ENCODE data around the gene RCOR1.
A peak's percentile ranks its signal among the peaks of the same experiment; 100 is the strongest.
"Not testable (repeated sequence)": the region's sequence is repeated elsewhere in the genome, so short reads cannot be mapped to it uniquely, and the experiment has no call there.

RCOR1 gene

DNA sequence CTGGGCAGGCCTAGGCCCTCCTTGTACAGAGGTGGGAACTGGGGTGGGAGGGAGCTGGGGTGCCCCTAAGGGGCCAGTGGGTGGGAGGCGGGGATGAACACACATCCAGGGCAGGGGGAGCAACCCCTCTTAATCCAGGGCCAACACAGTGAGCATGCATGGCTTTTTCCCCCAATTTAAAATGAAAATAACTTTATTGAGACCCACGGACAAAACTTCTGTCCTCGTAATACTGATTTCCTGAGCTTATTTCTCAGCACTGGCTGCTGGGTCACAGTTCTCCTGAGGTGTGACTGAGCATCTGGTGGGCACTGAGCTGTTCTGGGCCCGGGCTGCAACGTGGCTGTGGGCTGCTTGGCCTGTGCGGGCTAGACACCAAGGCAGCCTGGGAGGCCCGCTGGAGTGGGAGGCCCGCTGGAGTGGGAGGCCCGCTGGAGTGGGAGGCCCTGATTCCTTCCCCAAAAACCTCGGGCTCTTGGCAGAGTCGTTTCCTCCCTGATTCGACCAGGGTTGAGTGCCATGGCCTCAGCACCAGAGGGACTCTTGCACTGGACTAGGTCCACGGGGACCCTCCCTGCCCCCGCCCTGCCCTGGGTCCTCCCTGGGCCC, 159.9 kb downstream of the RCOR1 start:
- no peak for DNase-seq

DNA sequence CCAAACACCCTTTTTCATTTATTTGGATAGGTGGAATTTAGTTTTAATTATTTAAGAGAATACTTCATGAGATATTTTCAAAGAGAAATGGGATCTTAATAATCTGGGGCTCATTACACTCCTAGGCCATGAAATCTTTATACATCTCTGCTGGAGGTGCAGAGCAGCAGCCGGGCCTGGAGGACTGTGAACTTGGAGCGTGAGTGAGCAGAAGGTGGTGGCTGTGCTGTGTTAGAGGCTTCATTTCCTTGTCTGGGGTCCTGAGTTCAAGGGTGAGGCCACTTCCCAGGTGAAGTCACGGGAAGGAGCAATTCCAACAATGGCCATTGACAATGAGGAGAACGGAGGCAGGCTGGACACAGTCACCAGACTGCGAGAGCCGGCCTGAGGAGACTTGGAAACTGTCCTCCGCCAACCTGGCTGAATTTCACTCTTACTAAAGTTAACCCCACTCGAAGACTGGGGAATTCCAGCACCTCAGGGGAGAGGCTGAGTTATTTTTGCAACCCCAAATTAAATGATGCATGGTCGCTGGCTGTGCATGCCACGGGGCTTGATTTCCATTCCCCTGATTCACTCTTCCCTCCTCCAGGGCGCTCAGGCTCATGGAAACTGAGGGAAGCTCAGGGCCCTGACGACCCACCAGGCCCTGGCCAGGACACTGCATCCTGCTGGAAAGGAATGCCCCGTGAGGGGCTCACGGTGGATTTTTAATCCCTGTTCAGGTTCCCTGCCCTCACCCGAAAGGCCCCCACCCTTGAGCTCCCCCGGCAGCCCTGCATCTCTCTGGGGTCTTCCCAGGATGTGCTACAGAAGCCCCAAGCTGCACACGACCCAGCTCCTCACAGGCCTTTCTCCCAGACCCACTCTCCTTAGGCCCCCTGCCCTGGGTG, 162.2 kb downstream of the RCOR1 start:
- DNase-seq, result no peak

DNA sequence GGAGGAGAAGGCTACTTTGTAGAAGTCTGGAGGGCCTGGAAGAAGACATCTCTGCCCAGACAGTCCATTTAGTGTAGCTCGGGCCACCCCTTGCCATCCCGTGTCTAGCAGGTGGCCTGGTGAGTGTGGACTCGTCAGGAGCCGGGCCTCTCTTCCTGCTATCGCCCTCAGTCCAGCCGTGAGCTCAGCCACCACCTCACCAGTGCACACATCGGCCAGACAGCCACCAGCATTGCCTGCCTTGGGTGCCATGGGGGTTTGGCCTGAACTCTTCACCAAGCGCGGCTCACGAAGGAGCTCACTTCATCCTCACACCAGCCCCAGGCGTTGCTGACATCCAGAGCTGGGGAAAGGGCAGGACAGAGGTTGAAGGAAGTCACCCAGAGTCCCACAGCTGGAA, 165.2 kb downstream of the RCOR1 start:
- DNase-seq, result no peak

DNA sequence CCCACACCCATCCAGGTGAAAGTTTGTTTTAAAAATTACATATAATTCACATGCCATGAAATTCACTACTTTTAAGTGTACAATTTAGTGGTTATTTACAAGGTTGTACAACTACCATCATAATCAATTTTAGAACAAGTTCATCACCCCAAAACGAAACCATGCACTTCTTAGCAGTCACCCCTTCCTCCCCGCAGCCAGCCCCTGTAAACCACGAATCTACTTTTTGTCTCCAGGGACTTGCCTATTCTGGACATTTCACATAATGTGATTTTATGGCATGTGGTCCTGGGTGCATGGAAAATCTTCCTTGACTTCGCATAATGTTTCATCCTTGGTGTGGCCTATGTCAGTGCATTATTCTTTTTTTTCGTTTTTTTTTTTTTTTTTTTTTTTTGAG, 165.6 kb downstream of the RCOR1 start:
- no peak for DNase-seq

DNA sequence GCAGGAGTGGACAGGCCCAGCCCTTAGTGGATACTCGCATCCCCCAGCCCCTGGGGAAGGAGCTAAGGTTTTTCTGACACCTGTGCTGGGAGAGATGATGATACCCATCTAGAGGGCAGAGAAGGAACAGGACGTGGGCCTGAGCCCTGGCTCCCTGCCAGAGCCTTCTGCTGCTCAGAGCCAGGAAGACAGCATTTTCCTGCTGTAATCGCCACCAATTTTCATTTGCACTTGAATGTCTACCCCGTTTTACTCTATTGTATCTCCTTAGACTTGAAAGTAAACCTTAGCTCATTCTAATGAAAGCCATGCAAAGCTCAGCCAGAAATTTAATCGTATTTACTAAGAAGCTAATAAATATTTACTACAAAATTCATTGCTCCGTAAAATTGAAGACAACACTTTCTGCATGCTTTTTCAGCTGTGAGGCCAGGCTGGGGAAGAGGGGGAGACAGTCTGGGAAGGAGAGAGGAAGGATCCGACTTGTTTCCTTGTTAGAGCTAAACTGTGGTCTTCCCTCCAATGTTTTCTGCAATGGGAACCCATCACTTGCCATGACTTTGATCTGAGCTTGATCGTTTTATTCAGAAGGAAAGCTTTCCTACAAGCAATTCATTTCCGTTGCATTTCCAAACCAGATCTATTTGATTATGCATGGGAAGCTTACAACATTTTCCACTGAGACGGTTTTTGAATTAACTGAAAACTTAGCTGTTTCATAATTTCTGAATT, 167.2 kb downstream of the RCOR1 start:
- DNase-seq, result no peak

DNA sequence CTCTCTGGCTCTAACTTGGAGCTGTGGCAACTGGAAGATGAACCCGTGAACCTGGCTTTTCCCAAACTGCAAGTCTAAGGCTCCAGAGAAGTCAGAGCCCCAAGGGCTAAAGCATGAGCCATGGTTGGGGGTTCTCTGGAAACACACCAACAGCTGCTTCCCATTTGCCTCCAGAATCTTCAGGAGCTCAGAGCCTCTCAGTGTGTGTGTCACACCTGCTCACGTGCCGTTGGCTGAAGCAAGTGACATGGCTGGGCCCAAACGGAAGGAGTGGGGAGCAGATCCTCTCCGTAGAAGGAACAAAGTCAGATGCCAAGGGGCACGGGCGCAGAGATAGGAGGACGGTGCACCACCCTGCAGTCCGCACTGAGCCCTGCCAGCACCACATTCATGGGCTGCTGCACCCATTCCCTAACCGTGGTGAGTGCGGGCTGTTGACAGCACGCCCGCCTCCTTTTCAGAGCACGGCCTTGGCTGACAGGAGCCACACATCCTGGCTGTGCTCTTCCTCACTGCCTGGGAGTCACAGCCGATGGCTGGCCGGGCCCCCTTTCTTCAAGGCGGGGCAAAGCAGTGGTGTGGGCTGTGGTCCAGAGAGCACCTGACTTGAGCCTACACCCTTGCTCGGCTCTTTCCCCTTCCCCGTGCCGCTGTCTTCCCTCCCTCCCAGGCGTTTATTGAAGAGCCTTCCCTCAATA, 168.2 kb downstream of the RCOR1 start:
- no peak for DNase-seq

DNA sequence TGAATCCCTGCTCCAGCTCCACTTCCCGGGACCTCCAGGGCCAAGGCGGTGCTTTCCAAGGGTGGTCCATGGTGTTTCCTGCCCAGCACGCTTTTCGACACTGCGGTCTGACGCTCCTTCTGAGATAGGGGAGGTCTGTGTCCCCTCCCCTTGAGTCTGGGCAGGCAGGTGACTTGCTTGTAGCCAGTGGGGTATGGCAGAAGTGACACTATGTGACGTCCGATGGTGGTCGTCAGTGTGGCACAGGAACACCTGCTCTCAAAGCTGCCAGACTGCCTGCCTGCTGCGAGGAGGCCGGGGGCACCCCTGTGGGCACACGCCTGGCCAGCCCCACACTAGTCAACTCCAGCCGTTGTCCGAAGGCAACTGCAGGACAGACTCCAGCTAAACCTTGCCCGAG, 168.8 kb downstream of the RCOR1 start:
- no peak for DNase-seq

DNA sequence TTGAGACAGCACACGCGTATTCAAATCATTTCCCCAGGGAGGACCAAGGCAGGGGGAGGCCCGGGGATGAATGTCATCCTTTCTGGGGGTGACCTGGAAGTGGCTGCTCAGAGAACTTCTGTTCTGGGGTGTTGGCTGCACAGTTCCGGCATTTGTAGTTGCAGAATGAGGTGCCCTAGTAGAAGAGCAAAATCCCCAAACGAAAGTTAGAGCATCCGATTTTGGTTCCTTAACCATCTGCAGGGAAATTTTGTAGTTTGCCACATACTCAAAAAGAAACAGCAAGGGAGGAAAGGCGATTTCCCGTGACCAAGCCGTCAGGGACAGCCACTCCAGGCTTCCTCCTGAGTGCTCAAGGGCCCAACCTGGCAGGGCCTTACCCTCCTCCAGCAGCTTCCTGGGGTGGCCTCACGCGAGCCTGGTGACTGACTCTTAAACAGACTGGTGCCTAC, 171.8 kb downstream of the RCOR1 start:
- no peak for DNase-seq

DNA sequence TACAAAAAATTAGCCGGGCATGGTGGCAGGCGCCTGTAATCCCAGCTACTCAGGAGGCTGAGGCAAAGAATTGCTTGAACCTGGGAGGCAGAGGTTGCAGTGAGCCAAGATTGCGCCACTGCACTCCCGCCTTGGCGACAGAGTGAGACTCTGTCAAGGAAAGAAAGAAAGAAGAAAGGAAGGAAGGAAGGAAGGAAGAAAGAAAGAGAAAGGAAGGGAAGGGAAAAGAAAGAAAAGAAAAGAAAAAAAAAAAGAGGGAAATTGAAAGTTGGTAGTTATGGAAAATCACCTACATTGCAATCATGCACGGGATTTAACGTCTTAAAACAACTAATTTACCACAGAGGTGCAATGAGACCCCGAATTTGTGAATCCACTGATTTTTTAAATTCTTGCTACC, 173.3 kb downstream of the RCOR1 start:
- not testable (repeated sequence) for DNase-seq

DNA sequence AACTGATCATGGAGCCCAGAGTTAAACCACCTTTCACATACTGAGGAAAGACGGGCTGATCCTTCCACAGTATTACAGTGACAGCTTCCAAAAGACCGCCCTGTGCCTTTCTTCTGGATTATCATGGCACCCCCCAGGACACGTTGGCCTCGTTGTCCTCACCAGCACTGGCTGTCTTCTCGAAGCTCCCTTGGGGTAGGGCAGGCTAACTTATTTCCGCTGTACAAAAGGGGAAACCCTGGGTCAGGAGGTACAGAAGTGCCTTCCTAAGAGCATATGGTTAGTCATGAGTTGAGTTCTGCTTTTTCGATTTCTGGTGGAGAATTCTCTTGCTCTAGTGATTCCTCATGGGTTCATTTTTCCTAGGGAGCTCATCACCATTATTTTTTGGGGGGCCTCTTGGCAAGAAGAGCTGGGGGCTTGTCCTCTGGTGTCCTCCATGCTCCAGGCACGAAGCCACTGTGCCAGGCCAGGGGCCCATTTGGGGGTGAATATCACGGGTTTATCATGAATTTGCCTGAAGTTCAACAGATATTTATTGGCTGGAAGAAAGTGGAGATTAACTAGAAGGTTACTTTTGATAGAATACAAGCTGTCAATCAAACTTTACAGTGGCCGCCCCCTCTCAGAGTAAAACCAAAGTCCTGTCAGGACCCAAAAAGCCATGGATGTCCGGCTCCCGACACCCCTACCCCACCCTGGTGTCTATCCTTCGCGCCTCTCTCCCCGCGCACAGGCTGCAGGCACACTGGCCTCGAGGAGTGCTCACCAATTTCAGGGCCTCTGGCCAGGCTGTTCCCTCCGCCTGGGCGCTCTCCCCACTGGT, 176.0 kb downstream of the RCOR1 start:
- peak in 1 of 5 experiments; percentile 23 for DNase-seq

DNA sequence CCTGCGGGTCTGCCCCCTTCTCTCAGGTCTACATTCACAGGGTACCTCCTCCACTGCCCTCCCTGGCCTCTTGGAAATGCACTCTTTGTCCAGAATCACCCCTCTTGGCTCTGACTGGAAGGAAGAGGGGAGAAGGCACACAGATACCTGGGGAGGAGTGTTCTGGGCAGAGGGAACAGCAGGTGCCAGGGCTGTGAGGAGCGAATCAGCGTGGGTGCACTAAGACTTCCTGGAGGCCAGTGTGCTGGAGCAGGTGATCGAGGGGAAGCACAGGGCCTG, 176.5 kb downstream of the RCOR1 start:
- DNase-seq, result no peak

DNA sequence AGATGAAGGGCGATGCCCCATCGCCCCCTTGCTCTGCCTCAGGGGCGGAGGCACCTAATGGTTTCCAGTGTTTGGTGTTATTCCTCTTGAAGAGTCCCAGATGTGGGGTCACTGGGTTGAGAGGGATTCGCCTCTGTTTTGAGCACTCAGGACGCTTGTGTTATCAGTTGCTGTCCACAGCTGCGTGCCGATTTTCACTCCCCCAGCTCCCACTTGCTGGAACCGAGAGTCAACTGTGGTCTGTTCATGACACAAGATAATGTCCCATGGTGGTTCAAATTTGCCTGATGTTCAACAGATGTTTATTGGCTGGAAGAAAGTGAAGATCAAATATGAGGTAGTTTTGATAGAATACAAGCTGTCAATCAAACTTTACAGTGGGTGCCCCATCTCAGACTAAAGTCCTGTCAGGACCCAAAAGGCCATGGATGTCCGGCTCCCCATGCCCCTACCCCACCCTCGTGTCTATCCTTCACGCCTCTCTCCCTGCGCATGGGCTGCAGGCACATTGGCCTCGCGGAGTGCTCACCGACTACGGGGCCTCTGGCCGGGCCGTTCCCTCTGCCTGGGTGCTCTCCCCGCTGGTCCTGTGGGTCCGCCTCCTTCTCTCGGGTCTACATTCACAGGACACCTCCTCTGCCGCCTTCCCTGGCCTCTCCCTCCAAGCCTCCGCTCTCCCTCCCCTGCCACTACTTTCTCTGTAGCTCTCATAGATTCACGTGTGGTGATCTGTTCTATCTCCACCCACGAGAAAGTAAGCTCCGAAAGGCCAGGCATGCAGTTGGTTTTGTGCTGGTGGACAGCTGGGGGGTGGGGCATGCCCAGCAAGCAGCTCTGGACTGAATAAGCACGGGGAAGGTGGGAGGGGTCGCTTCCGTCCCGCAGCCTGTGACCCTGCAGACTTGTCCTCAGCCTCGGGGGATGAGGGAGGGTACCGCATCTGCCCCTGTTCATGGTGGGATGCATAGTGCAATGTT, 178.0 kb downstream of the RCOR1 start:
- DNase-seq, result no peak

DNA sequence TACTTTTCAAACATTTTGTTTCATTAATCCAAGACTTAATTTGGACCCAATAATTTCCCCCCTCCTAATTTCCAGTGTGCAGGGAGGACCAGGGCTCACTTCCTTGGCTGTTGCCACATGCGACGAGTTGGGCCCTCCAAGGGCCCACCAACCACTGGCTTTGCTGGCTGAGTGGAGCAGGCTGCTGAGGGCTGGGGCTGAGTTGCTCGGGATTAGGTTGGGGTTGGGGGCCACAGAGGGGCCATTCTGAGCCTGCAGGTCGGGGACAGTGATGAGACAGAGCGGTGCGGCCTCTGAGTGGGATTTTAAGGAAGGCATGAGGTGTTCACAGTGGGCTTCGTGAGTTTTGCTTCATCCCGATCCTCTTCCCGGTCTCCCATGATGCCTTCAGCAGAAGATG, 178.7 kb downstream of the RCOR1 start:
- DNase-seq, result no peak

DNA sequence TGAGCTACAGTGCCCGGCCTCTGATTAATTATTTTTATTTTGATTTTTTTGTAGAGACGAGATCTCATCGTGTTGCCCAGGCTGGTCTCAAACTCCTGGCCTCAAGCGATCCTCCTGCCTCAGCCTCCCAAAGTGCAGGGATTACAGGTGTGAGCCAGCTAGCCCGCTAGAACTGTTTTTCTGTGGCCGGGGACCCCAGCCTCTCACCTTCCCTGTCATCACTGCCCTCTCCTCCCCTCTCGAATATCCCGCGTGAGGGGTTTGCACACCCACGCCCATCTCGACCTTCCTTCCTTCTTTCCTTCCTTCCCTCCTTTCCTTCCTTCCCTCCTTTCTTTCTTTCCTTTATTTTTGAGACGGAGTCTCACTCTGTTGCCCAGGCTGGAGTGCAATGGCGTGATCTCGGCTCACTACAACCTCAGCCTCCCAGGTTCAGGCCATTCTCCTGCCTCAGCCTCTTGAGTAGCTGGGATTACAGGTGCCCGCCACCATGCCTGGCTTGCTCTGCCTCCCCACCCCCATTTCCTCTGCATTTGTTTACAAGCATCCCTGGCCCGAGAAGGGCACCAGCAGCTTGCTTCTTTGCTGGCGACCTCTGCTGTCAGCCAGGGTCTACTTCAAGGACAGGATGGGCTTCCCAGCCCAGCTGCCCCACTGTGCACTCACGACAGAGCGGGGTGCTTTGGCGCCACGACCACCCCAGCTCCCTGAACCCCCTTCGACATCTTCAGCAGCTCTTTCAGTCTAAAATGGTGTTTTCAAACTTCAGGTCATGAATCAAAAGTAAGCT, 180.5 kb downstream of the RCOR1 start:
- DNase-seq, result peak in 1 of 5 experiments; percentile 44

DNA sequence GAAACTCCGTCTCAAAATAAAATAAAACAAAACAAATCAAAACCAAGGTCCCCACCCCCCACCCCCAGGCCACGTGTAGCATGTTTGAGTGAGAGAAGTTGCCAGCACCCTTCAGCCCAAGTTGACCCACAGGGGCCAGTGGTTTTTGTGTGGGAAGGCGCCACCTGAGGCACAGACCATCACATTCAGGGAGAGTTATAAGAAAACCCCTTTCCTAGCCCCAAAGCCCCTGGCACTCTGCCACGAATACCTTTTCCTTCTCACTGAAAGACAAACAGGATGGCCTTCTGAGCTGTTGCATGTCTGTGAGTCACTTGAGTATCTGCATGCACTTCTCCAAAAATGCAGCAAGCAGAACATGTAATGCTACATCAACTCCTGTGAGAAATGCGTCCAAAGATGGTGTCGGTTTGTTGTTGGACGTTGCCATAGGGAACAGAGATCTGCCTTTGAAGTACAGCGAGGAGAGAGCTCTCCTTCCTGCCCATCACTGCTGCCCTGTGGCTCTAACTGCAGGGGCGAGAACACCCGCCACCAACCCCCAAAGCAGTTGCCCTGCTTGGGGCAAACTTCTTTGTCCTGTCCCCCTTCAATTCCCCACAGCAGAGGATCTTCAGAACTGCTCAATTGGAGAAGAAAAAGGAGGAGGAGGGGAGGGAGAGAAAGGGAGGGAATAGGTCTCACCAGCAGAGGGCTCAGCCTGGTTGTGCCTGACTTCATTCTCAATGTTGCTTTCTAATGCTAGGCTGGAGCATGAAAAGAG, 182.1 kb downstream of the RCOR1 start:
- peak in 3 of 5 experiments; percentile 51 to 80 (median 57) for DNase-seq

DNA sequence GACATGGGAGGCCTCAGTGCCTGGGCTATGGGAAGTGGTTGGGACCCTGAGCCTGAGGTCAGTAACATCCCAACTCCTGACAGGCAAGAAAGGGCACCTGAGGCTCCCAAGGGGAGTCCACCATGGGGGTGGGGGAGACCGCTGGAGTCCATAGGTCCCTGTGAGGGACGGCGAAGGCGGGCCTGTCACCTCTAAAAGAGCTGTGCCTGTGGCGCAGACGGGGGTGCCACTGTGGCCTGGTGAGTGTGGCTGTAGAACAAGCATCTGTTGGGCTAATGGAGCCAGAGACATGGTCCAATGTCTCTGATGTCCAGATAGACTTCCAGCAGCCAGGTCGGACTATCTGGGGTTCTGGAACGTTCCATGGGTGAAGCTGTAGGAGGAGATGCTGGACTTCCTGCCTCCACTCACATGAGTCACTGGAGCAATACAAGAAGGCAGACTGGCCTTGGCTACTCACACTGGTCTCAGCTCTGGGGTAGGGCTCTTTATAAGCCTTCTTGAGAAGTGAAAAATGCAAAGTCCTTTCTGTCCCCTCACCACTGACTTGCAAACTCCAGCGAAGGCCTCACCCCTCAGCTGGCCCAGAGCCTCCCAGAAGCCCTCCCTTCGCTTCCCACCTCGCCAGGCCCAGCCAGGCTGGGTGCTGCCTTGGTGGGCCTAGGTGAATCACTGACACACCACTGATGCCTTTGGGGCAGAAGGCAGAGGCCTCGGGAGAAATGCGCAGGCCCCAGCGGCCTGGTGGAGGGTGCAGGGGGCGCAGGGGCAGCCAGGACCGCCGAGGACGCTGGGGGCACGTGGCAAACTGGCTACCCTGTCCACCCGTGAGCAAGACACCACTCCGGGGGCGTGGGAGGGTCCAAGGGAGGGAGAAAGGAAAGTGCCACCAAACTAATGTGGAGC, 183.7 kb downstream of the RCOR1 start:
- DNase-seq, result no peak

DNA sequence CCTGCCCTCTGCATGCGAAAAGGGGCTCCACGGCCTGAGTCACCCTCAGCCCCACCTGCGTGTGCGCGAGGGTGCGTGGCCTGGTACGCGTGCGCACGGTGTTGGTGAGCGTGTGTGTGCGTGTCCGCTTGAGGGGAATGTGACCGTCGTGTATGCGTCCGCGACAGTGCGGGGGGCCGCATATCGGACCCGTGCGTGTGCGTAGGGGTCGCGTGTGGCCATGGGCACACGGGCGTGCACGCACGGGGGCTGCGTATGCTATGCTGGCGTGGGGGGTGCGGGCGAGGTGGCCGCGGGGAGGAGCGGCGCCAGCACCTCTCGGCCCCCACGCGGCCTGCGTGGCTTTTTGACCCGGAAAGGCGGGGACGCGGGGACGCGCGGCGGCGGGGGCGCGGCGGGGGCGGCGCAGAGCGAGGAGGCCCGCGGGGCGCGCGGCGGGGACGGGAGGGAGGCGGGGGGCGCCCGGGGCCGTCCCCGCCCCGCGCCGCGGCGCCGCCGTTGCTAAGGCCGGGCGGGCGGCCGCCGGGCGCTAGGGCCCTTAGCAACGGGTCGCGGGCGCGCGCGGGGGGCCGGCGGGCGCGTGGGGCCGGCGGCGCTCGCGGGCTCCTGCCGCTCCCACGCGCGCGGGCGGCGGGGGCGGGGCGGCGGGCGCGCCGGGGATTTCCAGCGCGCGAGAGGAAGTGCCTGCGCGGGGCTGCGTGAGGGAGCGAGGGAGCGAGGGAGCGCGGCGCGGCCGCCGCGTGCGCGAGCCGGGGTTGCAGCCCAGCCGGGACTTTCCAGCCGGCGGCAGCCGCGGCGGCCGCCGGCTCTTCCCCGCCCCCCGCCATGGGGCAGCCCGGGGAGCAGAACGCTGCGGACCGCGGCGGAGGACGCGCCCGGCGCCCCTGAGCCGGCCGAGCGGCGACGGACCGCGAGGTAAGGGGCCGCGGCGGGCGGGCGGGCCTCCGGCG, 184.6 kb downstream of the RCOR1 start, which contains the start of gene TRAF3:
TRAF3 (plus strand) TSS at position 689 of the 950 bp plus-strand sequence. CDS start 92,753 bp downstream, outside the sequence.
- peak; percentile 72 to 92 (median 86) for DNase-seq

Measured in T-helper 2 cell (primary cell).